Nephron progenitor cell (in vitro differentiated cells): ENCODE results near the gene PERM1.

Experiments used
- DNase-seq: peaks from one replicate; pipeline ENCODE4 v3.0.0; 2021
- H3K27ac Mint-ChIP-seq: 2 replicates; pipeline ENCODE4 v1.8.0; 2021; ENCODE audit warnings: mild to moderate bottlenecking, moderate library complexity, mixed read lengths
- H3K27me3 Mint-ChIP-seq: 2 replicates; pipeline ENCODE4 v1.8.0; 2021; ENCODE audit warnings: mild to moderate bottlenecking, low read depth, mixed read lengths; ENCODE audit not compliant: poor library complexity
- H3K36me3 Mint-ChIP-seq: 2 replicates; pipeline ENCODE4 v1.8.0; 2021; ENCODE audit warnings: low read depth, mixed read lengths
- H3K4me1 Mint-ChIP-seq: 2 replicates; pipeline ENCODE4 v1.8.0; 2021; ENCODE audit warnings: mixed read lengths
- H3K4me3 Mint-ChIP-seq: 2 replicates; pipeline ENCODE4 v1.8.0; 2021; ENCODE audit warnings: mild to moderate bottlenecking, moderate library complexity, mixed read lengths
- H3K9me3 Mint-ChIP-seq: 2 replicates; pipeline ENCODE4 v1.8.0; 2021; ENCODE audit warnings: mild to moderate bottlenecking, moderate library complexity, mixed read lengths
- TF ChIP-seq, protein P1 (sequence below): fragments of 200-600 bp; sonication (generic); IDR thresholded peaks from 2 replicates; pipeline ENCODE4 v1.5.0; 2021; ENCODE audit warnings: antibody characterized with exemption

The PERM1 gene

DNA sequence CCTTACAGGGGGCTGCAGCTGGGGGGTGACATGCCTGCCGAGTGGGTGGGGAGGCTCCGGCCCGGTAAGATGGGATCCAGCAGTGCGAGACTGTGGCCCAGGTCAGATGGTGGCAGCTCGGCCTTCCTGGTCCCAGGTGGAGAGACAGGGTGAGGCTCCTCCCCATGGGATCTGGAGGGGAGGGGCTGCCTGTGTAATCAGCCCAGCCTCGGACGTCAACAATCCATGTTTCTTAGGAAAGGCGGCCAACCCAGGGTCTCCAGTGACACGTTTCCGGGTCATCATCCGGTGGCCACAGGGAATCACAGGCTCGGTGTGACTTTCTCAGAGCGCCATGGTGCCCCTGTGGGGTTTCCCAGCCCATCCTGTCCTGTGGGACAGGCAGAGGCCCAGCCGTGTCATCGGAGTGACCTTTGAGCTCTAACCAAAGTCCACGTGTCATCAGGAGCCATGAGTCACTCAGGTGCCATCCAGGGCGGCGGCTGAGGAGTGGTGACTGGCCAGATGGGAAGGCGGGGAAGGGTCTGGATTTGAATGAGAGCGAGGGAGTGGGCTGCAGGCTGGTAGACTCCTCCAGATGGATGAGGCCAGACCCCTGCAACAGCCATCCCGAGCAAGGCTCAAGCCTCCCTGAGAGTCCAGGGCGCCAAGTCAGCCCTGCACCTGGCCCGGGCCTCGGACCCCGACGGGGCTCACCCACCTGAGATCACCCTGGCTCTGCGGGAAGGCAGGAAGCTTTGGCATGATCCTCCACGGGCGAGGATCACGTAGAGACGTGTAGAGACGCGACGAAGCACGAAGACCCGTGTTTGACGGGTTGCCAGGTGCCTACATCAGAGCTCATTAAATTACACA is 24.6 kb upstream of the PERM1 start:
- DNase-seq, result peak; percentile 19
- peaks cover 40% of the 10 kb centered on the region for H3K4me1 Mint-ChIP-seq
- H3K9me3 Mint-ChIP-seq, result peaks cover 11% of the 10 kb centered on the region
- H3K27me3 Mint-ChIP-seq, result peaks cover 4% of the 10 kb centered on the region
- H3K36me3 Mint-ChIP-seq, result peaks cover 13% of the 10 kb centered on the region
- TF ChIP-seq, protein P1, sequence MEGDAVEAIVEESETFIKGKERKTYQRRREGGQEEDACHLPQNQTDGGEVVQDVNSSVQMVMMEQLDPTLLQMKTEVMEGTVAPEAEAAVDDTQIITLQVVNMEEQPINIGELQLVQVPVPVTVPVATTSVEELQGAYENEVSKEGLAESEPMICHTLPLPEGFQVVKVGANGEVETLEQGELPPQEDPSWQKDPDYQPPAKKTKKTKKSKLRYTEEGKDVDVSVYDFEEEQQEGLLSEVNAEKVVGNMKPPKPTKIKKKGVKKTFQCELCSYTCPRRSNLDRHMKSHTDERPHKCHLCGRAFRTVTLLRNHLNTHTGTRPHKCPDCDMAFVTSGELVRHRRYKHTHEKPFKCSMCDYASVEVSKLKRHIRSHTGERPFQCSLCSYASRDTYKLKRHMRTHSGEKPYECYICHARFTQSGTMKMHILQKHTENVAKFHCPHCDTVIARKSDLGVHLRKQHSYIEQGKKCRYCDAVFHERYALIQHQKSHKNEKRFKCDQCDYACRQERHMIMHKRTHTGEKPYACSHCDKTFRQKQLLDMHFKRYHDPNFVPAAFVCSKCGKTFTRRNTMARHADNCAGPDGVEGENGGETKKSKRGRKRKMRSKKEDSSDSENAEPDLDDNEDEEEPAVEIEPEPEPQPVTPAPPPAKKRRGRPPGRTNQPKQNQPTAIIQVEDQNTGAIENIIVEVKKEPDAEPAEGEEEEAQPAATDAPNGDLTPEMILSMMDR, result no peak
- peak overlapping the region; percentile 78 for H3K27ac Mint-ChIP-seq
- peak overlapping the region; percentile 45 for H3K4me3 Mint-ChIP-seq

DNA sequence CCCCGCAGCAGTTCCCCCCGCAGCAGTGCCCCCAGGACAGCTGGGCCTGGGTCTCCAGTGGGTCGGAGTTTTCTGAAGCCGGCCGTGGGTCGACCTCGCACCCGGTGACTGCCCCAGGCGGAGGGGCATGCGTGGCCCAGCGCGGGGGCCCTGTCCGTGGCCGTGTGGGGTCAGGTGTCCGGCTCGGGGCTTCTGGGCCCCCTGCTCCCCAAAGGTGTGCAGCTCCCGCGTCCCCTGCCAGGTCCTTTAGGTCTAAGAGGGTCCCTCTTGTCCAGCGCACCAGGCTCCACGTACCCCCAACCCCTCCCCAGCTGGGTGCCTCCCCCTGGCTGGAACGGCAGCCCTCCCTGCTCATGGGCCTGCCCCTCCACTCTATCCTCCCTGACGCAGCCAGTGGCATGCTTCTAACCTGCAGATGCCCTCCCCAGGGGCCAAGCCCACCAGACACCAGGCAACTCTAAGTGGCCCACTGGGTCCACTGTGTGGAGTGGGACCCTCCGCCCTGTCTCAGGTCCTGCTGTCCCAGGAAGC is 23.9 kb upstream of the PERM1 start:
- Mint-ChIP-seq H3K27me3 (peaks cover 7% of the 10 kb centered on the region), H3K36me3 (peaks cover 12% of the 10 kb centered on the region), H3K4me1 (peaks cover 40% of the 10 kb centered on the region), H3K27ac (no peak overlapping the region), H3K9me3 (peaks cover 9% of the 10 kb centered on the region), H3K4me3 (peak overlapping the region; percentile 45)
- no peak for DNase-seq
- TF ChIP-seq, protein P1, result no peak

DNA sequence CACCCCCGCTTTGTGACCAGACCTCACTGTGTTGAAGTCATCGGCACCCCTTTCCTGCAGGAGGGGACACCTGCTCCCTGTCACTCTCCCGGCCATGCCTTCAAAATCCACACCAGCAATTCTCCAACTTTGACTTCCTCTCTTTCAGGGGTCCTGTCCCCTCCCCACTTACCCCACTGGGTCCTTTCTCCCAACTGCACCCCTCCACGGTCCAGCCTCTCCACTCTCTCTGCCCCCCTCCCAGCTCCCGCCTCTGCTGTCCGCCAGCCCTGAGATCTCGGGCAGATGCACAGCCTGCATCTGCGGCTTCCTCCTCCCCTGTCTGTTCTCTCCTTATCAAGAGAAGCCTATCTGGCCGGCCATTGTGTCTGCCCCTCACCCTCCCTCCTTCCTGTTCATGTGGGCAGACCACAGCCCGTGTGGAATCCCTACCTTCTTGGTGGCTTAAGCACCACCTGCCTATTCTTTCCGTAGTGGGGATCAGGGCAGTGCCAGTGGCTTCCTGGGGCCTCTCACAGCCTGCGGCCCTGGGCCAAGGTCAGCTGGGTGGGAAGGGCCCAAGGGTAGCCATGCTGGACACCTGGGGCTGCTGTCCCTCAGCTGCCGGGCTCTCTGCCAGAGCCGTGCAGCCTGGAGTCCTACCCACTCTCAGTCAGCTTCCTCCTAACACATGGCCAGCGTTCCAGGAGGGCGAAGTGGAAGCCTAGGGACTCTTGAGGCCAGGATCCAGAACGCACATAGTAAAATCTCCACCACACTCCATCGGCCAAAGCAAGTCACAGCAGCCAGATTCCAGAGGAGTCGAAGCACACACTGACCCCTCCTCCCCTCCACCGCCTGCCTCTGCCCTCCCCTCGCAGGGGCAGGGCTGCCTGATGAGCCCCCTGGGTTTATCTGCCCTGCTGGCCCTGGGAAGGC is 23.1 kb upstream of the PERM1 start:
- peaks cover 9% of the 10 kb centered on the region for H3K9me3 Mint-ChIP-seq
- H3K27ac Mint-ChIP-seq, result peak overlapping the region; percentile 69
- H3K4me1 Mint-ChIP-seq, result peaks cover 40% of the 10 kb centered on the region
- DNase-seq, result peak; percentile 60
- H3K27me3 Mint-ChIP-seq, result peaks cover 9% of the 10 kb centered on the region
- peaks cover 12% of the 10 kb centered on the region for H3K36me3 Mint-ChIP-seq
- TF ChIP-seq, protein P1, result no peak
- peak overlapping the region; percentile 68 for H3K4me3 Mint-ChIP-seq

DNA sequence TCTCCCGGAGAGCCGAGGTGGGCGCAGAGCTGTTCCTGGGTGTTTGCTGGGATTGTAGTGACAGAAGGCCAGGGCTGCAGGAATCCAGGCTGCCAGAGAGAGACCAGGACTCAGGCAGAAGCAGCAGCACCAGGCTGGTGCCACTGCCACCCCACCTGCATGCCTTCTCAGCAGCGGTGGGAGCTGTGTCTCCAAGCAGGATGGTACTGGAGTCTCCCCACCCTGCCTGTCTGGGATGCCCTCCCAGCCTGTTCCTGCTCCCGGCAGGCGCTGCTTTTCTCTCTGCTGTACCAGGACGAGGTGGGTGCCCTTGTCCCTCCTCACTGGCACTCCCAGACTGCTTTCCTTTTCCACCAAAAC is 22.5 kb upstream of the PERM1 start:
- TF ChIP-seq, protein P1, result no peak
- Mint-ChIP-seq H3K9me3 (peaks cover 9% of the 10 kb centered on the region), H3K36me3 (peaks cover 12% of the 10 kb centered on the region), H3K4me3 (peak overlapping the region; percentile 68), H3K27me3 (peaks cover 9% of the 10 kb centered on the region), H3K4me1 (peaks cover 40% of the 10 kb centered on the region), H3K27ac (peak overlapping the region; percentile 69)
- no peak for DNase-seq

DNA sequence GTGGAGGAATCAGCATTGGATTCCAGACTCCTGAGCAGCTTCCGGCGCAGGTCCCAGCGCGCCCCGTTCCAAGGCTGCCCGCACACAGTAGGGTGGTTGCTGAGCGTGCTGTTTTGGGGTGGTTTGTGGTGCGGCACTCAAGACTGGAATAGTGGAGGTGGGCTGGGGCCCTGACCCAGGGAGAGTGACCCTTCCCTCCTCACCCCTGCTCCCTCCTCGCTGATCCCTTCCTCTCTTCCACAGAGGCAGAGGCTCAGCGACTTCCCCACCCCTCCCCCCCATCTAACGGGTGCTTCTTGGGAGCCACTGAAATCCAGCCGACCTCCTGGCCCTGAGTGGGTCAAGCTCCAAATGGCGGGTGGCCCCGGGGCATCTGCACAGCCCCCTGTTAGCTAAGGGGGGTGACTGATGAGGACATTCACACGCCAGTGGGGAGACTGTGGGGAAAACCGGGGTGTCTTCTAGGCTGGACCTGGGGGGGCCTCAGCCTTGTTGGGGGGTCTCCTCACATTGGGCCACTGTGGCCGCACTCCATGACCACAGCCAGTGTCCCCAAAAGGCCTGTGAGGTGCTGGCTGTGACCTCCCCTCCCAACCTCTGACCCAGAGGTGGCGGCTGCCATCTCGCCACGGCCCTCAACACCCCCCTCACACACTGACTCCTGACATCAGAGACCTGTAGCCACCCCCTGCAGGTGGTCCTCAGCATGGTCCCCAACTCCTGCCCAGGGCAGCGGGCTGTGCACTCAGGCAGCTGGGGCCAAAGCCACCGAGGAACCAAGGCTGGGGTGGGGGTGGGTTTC is 21.9 kb upstream of the PERM1 start:
- TF ChIP-seq, protein P1, result no peak
- peaks cover 6% of the 10 kb centered on the region for H3K9me3 Mint-ChIP-seq
- DNase-seq, result peak; percentile 10
- H3K27ac Mint-ChIP-seq, result no peak overlapping the region
- H3K27me3 Mint-ChIP-seq, result peaks cover 10% of the 10 kb centered on the region
- H3K4me3 Mint-ChIP-seq, result no peak overlapping the region
- H3K4me1 Mint-ChIP-seq, result peaks cover 40% of the 10 kb centered on the region
- H3K36me3 Mint-ChIP-seq, result peaks cover 7% of the 10 kb centered on the region
